GM19238 (cell line): Measurements from ENCODE around the gene CEP135.
"Not testable (repeated sequence)": the region's sequence is repeated elsewhere in the genome, so short reads cannot be mapped to it uniquely, and the experiment has no call there.

Experiments used
- DNase-seq: peaks from one replicate; pipeline ENCODE4 v3.0.0; 2011; ENCODE audit warnings: low spot score; ENCODE audit not compliant: insufficient read length

Gene CEP135, protein sequence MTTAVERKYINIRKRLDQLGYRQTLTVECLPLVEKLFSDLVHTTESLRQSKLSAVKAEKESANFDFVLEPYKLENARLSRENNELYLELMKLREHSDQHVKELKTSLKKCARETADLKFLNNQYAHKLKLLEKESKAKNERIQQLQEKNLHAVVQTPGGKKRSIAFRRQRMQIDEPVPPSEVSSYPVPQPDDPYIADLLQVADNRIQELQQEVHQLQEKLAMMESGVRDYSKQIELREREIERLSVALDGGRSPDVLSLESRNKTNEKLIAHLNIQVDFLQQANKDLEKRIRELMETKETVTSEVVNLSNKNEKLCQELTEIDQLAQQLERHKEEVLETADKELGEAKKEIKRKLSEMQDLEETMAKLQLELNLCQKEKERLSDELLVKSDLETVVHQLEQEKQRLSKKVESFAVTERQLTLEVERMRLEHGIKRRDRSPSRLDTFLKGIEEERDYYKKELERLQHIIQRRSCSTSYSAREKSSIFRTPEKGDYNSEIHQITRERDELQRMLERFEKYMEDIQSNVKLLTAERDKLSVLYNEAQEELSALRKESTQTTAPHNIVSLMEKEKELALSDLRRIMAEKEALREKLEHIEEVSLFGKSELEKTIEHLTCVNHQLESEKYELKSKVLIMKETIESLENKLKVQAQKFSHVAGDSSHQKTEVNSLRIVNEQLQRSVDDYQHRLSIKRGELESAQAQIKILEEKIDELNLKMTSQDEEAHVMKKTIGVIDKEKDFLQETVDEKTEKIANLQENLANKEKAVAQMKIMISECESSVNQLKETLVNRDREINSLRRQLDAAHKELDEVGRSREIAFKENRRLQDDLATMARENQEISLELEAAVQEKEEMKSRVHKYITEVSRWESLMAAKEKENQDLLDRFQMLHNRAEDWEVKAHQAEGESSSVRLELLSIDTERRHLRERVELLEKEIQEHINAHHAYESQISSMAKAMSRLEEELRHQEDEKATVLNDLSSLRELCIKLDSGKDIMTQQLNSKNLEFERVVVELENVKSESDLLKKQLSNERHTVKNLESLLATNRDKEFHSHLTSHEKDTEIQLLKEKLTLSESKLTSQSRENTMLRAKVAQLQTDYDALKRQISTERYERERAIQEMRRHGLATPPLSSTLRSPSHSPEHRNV

DNA sequence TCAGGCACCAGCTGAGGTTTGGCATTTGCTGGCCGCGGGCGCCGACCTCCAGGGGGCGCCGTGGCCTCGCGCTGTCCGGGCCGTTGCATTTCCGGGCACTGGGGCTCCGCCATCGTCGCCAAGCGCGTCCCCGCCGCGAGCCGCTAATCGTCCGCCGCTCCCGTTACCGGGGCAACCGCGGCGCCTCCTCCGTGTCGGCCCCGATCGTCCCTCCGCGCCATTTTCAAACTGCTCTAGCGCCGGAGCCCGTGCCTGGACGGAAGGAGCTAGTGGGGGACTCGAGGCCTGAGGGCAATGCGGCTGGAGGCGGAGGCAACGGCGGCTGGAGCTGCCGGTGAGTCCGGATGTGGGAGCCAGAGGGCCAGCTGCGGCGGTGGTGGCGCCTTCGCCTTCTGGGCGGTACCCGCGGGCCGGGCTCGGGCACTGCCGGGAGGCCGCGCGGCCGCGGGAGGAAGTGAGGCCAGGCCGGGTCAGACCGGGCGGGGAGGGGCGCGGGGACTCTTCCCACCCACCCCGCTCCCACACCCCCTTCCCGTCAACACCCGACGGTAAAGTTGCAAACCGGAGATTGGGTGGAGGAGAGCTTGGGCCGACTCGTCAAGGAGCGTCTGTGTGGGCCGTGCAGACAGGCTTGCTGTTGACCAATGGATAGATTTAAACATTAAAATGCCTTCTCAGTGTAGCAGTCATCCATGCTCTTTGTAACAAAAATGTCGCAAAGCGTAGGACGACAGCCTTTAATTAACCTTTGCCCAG, at the start of gene CEP135:
TSS of gene CEP135 (plus strand) at position 220 of the 756 bp plus-strand sequence. CDS start 3,186 bp downstream, outside the sequence.
- peak; percentile 75 for DNase-seq

DNA sequence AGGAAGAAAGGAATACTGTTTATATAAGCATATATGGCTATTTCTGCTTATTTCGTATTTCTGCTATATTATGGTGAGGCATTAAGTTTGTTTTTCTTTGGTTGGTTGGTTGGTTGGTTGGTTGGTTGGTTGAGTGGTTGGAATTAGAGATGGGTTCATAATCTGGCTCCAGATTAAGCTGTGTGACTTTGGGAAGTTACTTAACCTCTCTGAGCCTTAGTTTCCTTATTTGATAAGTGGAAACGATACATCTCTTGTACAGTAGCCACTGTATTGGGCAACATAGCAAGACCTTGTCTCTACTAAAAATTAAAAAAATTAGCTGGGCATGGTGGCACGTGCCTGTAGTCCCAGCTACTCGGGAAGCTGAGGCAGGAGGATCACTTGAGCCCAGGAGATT, 46.1 kb upstream of the CEP135 start:
- DNase-seq: no peak

DNA sequence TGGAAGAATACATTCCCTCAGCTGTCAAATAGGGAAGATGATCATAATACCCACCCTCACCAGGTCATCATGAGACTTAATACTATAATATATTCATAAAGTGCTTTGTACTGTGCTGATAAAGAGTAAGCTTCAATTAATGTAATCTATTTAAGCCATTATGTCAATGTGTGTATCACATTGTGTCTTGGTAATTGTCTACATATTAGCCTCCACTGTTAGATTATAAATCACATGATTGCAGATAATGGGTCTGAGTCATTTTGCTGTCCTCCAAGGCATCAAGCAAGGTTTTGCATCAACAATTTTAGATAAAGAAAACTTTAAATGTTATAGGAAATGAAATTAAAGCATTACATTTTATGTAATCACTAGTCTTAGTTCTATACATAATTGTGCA, 45.2 kb upstream of the CEP135 start:
- DNase-seq: no peak

DNA sequence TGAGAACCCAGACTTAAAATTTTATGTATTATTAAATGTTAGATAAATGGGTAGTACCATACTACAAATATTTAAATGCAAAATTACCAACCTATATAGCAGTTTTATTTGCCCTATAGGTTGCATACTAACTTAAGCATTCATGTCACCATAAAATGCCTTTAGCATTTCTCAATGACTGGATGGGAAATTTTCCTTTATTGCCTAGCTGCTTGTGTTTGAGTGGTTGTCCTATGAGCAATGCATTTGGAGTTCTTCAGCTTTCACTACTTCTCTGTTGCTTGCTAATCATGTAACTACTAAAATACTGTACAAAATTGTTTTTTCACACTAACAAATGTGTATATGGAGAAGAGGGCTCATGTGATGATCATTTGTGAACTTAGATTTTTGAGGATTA, 44.2 kb upstream of the CEP135 start:
- DNase-seq: no peak

DNA sequence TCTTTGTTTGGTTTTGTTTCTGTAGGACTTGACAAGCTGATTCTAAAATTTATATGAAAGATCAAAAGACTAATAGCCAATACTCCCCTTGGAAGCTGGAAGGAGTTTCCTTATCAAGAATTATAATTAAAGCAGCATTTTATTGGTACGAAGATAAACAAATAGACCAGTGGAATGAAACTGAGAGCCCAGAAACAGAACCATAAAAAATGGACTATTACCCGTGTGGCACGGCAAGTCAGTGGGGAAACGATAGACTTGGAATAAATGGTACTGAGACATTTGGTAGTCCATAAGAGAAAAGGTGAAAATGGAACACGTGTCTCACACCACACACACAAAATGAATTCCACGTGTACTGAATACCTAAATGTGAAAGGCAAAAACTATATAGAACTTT, 42.4 kb upstream of the CEP135 start:
- no peak for DNase-seq

DNA sequence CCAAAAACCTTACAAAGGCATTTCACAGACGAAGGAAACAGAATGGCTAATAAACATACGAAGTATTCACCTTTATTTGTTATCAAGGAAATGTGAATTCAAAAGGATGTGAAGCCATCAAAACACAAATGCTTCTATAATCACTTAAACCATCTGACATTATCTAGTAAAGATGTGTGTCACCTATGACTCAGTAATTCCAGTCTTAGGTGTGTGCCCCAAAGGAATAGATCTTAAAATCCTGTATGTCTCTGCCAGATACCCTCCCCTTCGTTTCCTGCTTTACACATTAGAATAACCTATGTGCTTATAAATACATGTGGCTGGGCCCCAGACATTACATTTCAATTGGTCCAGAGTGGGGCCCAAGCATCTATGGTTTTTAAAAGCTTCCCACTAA, 41.8 kb upstream of the CEP135 start:
- no peak for DNase-seq

DNA sequence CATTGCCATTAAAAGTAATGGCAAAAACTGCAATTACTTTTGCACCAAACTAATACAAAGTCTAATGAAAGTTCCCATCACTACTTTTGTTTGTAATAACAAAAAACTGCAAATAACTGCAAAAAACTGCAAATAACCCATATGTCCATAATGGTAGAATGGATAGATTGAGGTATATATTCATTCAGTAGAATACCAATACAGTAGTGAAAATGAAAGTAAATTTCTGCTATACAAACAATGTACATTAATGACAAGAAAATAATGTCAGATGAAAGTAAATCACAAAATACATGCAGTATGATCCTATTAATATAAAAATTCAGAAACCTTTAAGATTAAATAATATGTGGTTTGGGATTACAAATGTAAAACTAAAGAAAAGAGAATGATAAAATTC, 41.3 kb upstream of the CEP135 start:
- DNase-seq: no peak

DNA sequence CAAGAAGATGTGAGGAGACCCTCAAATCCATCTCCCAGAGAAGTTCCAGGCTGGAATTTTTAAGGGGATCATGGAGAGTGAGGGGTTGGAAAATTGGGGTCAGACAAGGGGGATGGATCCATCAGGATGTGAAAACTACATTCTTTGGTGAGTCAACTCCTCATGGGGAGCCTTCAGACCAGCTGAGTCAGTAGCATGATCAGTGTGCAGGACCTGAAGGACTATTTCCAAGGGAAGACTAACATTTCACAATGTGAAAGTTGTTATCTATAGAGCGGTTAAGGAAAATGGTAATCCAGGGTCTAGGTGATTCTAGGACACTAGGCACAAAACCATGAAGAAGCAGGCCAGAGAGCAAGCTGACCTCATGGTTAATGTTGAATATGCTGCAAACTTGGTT, 38.6 kb upstream of the CEP135 start:
- DNase-seq: no peak

DNA sequence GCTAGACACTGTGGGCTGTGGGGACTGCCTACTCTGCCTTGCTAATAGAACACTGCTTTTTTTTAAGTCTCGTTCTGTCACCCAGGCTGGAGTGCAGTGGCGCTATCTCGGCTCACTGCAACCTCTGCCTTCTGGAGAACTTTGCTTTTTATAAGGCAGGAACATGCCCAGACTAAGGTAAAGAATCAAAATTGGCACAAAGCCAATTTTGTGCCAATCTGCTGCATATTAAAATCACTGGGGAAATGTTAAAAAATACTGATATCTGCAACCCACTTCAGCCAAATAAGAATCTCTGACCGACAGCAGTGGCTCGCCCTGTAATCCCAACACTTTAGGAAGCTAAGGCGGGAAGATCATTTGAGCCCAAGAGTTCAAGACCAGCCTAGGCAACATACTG, 36.5 kb upstream of the CEP135 start:
- no peak for DNase-seq

DNA sequence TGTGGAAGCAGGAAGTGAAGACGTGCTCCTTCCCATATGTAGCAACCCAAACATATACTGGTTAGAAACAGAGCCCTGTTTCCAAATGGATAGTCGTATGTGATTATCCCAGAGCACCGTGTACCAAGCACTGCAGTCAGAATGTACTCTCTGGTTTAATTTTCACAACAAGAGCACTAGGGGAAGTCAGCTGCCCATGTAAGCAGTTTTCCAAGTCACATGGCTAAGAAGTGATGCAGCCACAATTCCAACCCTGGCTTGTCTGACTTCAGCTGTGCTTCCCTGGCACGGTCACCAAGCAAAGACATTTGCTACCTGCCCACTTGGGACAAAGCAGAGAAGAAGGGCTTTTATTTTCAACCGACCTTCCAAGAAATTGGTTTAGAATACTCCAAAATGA, 28.2 kb upstream of the CEP135 start:
- no peak for DNase-seq

DNA sequence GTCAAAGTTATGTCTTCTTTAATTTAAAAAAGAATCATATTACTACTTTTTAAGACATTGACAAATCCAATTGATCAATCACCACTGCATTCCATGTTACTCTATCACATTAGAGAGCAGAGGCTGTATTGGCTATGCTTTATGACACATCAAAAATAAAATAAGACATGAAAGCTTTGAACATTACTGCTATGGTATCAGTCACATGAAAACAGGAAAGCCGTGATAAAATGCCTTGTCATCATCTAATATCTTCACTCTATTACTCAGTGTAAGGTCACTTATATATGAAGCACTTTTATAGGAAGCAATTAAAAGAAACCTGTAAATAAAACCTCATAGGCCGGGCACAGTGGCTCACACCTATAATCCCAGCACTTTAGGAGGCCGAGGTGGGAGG, 27.7 kb upstream of the CEP135 start:
- no peak for DNase-seq

DNA sequence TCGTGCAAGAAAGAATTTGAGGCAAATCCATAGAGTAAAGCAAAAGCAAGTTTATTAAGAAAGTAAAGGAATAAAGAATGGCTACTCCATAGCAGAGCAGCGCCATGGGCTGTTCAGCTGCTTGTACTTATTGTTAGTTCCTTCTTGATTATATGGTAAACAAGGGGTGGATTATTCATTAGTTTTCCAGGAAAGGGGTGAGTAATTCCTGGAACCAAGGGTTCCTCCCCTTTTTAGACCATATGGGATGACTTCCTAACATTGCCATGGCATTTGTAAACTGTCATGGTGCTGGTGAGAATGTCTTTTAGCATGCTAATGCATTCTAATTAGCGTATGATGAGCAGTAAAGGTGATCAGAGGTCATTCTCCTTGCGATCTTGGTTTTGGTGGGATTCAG, 23.5 kb upstream of the CEP135 start:
- DNase-seq: no peak

DNA sequence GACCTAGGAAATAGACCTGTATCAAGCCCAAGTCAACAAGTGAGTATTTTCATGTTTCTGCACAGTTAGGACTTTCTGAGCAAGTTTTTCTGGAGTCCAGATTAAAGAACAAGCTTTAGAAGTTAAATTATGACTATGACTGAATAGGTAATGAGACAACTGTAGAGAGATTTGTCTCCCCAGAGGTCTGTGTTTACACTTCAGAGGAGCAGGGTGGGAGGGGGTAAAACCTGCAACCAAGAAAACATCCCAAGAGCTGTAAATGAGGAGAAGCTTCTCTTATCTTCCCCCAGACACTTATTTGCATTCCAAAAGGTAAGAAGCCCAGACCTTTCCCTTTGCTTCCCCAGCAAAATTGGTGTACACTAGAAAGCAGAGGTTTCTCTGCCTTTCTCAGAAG, 22.1 kb upstream of the CEP135 start:
- DNase-seq: no peak

DNA sequence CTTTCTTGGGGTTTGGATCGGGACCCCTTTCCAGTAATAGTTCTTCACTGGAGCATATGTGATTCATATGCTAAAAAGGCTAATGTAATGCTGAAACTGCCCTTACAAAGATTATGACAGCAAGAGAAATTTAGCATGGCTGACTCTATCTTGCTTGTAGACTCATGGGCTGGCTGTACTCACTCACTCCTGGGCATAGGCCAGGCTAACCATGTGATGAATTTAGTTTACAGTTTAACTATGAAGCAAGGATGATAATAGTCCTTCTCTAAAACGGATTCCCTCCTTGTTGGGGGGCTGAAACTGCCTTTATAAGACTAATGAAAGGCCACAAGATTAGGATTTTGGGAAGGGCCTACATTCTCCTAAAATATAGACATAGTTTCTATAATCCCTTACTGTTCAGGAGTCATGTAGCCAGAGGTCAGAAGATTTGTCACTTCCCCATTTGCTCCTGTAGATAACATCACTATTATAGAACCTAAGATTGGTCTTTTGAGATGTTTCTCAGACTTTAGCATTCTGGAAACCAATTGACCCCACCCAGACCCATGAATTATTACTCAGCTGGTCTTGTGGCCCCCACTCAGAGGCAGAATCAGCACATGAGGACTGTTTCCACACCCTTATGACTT, 20.8 kb upstream of the CEP135 start:
- no peak for DNase-seq

DNA sequence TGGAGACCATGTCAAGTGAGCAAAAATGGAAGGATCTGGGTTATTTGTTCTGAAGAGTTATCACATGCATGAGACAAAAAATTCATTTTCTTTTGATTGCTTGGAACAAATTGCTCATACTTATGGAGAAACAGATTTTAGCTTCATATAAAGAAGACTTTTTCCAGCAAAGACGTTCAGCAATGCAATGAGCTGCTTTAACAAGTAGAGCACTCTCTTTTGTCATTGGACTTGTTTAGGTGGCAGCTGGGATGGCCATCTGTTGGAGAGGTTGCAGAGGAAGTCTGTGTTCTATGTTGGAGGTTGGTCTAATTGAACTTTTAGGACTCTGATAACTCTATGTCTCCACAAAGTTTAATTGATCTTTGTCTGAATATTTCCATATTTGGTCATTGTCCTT, 19.9 kb upstream of the CEP135 start:
- DNase-seq: no peak

DNA sequence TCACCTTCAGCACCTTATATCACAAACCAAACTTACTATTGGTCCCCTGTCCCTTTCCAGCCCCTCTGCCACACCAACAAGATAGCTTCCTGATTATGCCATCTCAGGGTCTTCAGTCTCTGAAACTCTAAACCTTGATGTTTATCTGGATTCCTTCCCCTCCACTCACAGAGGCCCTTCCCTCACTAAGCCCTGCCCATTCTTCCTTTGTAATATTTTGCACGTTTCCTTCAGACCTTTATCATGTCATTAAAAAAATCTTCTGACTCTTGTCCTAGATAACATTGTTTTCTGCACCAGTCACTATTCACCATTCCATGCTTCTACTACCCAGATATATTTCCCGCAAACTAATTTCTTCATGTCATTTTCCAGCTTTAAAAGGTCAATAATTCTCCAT, 17.7 kb upstream of the CEP135 start:
- no peak for DNase-seq

DNA sequence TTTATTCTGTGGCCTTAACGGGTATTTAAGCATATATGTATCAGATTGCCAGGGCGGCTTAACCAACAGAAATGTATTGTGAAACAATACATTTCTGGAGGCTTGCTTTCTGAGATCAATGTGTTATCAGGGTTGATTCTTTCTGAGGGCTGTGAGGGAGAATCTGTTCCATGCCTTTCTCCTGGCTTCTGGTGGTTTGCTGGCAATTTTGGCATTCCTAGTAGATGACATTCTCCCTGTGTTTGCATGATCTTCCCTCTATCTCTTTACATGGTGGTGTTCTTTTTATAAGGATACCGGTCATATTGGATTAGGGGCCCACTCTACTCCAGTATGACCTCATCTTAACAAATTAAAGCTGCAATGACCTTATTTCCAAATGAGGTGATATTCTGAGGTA, 16.9 kb upstream of the CEP135 start:
- DNase-seq: no peak

DNA sequence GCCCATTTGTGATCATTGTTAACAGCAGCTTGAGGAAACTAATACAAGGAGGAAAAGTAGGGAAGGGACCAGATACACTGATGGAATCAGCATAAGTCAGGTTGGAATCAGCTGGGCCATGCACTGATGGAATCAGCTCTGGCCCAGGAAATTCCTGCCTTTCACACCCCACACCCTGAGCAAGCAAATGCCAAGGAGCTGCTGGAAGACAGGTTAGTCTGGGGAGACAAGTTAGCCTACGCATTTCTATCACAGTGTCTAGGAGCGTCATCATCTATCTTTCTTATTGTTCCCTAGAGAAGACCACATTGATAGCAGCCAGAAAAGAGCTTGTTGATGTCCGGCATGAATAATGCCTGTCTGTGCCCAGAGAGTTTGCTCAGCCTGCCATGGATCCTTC, 16.2 kb upstream of the CEP135 start:
- DNase-seq: no peak

DNA sequence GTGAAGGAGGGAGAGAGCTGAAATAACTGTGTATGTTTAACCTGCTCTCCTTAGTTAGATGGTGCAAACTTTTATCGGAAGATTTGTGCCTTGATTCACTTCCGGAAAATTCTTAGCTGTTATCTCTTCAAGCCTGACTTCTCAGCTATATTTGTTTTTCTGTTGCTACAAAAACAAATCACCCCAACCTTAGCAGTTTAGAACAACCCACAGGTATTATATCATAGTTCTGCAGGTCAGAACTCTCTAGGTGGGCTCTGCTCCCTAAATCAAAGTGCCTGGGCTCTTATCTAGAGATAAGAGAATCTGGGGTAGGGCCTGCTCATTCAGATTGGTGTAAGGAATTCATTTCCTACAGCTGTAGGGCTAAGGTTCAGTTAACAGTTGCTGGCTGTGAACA, 15.1 kb upstream of the CEP135 start:
- no peak for DNase-seq

DNA sequence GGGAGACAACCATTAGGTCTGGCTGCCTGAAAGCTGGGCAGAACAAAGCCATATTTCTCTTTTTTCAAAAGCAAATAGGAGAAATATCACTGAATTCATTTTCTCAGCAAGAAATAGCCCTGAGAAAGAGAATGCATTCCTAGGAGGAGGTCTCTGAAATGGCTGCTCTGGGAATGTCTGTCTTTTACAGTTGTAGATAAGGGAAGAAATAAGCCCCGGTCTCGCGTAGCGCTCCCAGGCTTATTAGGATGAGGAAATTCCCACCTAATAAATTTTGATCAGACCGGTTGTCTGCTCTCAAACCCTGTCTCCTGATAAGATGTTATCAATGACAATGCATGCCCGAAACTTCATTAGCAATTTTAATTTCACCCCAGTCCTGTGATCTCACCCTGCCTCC, 12.8 kb upstream of the CEP135 start:
- DNase-seq: not testable (repeated sequence)

DNA sequence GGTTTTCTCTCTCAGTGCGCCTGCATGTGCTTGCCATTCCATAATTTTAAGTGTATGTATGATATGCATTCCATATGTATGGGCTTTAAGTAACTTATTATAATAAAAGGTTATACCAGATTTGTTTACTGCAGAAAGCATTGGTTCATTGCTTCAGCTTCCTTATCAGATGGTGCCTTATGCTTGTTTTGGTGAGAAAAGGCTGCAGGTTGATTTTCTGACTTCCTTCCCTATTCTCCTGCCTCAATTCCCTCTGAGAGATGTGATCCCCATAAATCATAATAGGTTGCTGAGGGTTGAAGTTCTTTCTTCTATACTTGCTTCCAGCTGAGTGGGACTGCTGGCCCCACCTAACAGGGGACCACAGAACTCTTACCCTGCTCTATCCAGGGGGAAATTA, 10.3 kb upstream of the CEP135 start:
- DNase-seq: no peak
